ENCODE measurements around the gene CLSTN3. TPM values are rescaled to one million over a fixed set of nuclear protein-coding genes. Genes with fewer than 3 reads are reported as not detected.

CLSTN3 gene
- total and polyA plus RNA-seq, 2 of the 13 experiments (the other 11 are each of a cell fraction or from before 2014, with no cell fraction given), result 26.2 to 94.1 TPM

DNA sequence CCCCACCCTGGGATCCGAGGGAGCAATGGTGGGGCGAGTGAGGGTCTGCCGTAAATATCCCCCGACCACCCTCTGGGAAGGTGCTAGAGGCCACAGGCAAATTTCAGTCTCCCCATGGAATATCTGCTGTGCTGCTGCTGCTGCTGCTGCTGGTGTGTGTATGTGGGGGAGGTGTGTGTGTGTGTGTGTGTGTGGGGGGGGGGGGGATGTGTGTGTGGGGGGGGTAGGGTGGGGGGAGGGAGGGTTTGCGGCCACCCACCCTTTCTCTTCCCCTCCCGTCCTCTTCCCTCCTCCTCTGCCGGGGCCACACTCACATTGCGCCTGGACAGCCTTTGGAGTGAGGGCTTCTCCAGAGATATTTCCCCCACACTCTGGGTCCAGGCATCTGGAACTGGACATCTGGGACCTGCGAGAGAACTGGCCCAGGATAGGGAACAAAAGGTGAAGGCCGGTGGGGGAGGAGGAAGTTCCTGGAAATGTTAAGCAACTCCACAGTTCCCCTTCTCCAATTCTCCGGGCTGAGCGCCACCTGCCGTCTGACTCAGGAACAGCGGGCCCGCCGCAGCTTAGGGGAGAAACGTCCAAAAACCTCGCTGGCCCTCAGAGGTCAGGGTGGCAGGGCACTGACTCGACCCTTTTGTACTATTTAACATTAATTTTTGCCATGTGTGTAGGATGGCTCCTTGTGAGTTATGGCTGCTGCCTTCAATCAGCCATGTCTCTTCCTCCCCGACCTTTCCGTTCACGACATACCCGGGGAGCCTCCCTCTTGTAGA lies 21.2 kb upstream of the CLSTN3 start, which contains the start of gene C1RL (continued):
- TF ChIP-seq, protein P1, sequence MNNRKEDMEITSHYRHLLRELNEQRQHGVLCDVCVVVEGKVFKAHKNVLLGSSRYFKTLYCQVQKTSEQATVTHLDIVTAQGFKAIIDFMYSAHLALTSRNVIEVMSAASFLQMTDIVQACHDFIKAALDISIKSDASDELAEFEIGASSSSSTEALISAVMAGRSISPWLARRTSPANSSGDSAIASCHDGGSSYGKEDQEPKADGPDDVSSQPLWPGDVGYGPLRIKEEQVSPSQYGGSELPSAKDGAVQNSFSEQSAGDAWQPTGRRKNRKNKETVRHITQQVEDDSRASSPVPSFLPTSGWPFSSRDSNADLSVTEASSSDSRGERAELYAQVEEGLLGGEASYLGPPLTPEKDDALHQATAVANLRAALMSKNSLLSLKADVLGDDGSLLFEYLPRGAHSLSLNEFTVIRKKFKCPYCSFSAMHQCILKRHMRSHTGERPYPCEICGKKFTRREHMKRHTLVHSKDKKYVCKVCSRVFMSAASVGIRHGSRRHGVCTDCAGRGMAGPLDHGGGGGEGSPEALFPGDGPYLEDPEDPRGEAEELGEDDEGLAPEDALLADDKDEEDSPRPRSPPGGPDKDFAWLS (CRISPR knock-in tag; IDR thresholded peaks at IDR 0.05; ENCODE audit: borderline replicate concordance), result no peak
- TF ChIP-seq KLF12 (CRISPR knock-in tag; IDR thresholded peaks at IDR 0.05; ENCODE audit: borderline replicate concordance), result no peak
- TF ChIP-seq, protein P2, sequence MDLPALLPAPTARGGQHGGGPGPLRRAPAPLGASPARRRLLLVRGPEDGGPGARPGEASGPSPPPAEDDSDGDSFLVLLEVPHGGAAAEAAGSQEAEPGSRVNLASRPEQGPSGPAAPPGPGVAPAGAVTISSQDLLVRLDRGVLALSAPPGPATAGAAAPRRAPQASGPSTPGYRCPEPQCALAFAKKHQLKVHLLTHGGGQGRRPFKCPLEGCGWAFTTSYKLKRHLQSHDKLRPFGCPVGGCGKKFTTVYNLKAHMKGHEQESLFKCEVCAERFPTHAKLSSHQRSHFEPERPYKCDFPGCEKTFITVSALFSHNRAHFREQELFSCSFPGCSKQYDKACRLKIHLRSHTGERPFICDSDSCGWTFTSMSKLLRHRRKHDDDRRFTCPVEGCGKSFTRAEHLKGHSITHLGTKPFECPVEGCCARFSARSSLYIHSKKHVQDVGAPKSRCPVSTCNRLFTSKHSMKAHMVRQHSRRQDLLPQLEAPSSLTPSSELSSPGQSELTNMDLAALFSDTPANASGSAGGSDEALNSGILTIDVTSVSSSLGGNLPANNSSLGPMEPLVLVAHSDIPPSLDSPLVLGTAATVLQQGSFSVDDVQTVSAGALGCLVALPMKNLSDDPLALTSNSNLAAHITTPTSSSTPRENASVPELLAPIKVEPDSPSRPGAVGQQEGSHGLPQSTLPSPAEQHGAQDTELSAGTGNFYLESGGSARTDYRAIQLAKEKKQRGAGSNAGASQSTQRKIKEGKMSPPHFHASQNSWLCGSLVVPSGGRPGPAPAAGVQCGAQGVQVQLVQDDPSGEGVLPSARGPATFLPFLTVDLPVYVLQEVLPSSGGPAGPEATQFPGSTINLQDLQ (CRISPR knock-in tag; IDR thresholded peaks at IDR 0.05), result no peak
- no peak for TF ChIP-seq ZNF10 (CRISPR knock-in tag; IDR thresholded peaks at IDR 0.05; ENCODE audit: borderline replicate concordance, low read depth)
- TF ChIP-seq ZNF629 (CRISPR knock-in tag; conservative IDR thresholded peaks at IDR 0.05), result no peak
- TF ChIP-seq MXI1 (IDR thresholded peaks at IDR 0.05; ENCODE audit: borderline replicate concordance, low read depth, low read length), result peak; percentile 38; the same call in 1 of the 3 replicates
- TF ChIP-seq ZNF678 (CRISPR knock-in tag; IDR thresholded peaks at IDR 0.05), result no peak
- TF ChIP-seq ATM (IDR thresholded peaks at IDR 0.05; ENCODE audit: borderline replicate concordance), result no peak
- no peak for TF ChIP-seq TSC22D2 (CRISPR knock-in tag; IDR thresholded peaks at IDR 0.05; ENCODE audit: borderline replicate concordance)
- TF ChIP-seq, protein P3, sequence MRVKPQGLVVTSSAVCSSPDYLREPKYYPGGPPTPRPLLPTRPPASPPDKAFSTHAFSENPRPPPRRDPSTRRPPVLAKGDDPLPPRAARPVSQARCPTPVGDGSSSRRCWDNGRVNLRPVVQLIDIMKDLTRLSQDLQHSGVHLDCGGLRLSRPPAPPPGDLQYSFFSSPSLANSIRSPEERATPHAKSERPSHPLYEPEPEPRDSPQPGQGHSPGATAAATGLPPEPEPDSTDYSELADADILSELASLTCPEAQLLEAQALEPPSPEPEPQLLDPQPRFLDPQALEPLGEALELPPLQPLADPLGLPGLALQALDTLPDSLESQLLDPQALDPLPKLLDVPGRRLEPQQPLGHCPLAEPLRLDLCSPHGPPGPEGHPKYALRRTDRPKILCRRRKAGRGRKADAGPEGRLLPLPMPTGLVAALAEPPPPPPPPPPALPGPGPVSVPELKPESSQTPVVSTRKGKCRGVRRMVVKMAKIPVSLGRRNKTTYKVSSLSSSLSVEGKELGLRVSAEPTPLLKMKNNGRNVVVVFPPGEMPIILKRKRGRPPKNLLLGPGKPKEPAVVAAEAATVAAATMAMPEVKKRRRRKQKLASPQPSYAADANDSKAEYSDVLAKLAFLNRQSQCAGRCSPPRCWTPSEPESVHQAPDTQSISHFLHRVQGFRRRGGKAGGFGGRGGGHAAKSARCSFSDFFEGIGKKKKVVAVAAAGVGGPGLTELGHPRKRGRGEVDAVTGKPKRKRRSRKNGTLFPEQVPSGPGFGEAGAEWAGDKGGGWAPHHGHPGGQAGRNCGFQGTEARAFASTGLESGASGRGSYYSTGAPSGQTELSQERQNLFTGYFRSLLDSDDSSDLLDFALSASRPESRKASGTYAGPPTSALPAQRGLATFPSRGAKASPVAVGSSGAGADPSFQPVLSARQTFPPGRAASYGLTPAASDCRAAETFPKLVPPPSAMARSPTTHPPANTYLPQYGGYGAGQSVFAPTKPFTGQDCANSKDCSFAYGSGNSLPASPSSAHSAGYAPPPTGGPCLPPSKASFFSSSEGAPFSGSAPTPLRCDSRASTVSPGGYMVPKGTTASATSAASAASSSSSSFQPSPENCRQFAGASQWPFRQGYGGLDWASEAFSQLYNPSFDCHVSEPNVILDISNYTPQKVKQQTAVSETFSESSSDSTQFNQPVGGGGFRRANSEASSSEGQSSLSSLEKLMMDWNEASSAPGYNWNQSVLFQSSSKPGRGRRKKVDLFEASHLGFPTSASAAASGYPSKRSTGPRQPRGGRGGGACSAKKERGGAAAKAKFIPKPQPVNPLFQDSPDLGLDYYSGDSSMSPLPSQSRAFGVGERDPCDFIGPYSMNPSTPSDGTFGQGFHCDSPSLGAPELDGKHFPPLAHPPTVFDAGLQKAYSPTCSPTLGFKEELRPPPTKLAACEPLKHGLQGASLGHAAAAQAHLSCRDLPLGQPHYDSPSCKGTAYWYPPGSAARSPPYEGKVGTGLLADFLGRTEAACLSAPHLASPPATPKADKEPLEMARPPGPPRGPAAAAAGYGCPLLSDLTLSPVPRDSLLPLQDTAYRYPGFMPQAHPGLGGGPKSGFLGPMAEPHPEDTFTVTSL (CRISPR knock-in tag; IDR thresholded peaks at IDR 0.05; ENCODE audit: borderline replicate concordance), result no peak
- TF ChIP-seq, protein P4, sequence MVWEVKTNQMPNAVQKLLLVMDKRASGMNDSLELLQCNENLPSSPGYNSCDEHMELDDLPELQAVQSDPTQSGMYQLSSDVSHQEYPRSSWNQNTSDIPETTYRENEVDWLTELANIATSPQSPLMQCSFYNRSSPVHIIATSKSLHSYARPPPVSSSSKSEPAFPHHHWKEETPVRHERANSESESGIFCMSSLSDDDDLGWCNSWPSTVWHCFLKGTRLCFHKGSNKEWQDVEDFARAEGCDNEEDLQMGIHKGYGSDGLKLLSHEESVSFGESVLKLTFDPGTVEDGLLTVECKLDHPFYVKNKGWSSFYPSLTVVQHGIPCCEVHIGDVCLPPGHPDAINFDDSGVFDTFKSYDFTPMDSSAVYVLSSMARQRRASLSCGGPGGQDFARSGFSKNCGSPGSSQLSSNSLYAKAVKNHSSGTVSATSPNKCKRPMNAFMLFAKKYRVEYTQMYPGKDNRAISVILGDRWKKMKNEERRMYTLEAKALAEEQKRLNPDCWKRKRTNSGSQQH (CRISPR knock-in tag; IDR thresholded peaks at IDR 0.05; ENCODE audit: low read depth), result no peak; the same call in 1 of the 2 replicates
- TF ChIP-seq, protein P5, sequence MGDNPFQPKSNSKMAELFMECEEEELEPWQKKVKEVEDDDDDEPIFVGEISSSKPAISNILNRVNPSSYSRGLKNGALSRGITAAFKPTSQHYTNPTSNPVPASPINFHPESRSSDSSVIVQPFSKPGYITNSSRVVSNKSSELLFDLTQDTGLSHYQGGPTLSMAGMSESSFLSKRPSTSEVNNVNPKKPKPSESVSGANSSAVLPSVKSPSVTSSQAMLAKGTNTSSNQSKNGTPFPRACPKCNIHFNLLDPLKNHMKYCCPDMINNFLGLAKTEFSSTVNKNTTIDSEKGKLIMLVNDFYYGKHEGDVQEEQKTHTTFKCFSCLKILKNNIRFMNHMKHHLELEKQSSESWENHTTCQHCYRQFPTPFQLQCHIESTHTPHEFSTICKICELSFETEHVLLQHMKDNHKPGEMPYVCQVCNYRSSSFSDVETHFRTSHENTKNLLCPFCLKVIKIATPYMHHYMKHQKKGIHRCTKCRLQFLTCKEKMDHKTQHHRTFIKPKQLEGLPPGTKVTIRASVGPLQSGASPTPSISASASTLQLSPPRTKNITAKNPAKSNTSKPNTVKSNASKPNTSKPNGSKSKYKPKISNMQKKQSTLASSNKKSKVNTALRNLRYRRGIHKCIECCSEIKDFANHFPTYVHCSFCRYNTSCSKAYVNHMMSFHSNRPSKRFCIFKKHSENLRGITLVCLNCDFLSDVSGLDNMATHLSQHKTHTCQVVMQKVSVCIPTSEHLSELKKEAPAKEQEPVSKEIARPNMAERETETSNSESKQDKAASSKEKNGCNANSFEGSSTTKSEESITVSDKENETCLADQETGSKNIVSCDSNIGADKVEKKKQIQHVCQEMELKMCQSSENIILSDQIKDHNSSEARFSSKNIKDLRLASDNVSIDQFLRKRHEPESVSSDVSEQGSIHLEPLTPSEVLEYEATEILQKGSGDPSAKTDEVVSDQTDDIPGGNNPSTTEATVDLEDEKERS (CRISPR knock-in tag; IDR thresholded peaks at IDR 0.05), result no peak

Measured in HepG2 (cell line).